GM13977 (cell line): Measurements from ENCODE around the gene MN1.

Source experiments
- DNase-seq: peaks from one replicate; pipeline ENCODE4 v3.0.0; 2012; ENCODE audit warnings: low spot score
- CTCF ChIP-seq: IDR thresholded peaks from 2 replicates; pipeline ENCODE4 v1.5.1; 2012; ENCODE audit warnings: mild to moderate bottlenecking, control low read depth; ENCODE audit not compliant: insufficient read depth; ENCODE audit errors: extremely low read depth, missing control alignments
- in situ Hi-C: fragments of 300-500 bp; cut with MboI; formaldehyde crosslinking; loops from one replicate; pipeline ENCODE4 v1.12.0; 2022; ENCODE audit warnings: low sequenced_read_pairs, low pct_unique_long_range_greater_than_20kb, mixed read lengths, inconsistent platforms; ENCODE audit not compliant: unreplicated experiment

Gene MN1

GRCh38 chr22:27800250-27801201 is 1.0 kb downstream of the MN1 start:
- TF ChIP-seq CTCF: no peak
- in situ Hi-C loops: no loop called here
- no peak for DNase-seq

GRCh38 chr22:27799827-27800249 is 1.7 kb downstream of the MN1 start:
- TF ChIP-seq CTCF: no peak
- DNase-seq: no peak
- in situ Hi-C loops: no loop called here

- no peak for DNase-seq
- no peak for TF ChIP-seq CTCF
- in situ Hi-C loops: no loop called here
Measured at GRCh38 chr22:27799015-27799826, 2.3 kb downstream of the MN1 start.

- no peak for DNase-seq
- in situ Hi-C loops: no loop called here
- TF ChIP-seq CTCF: no peak
Measured at GRCh38 chr22:27798511-27799014, 3.0 kb downstream of the MN1 start.

- in situ Hi-C loops: no loop called here
- no peak for DNase-seq
- TF ChIP-seq CTCF: no peak
Measured at GRCh38 chr22:27797520-27798391, 3.8 kb downstream of the MN1 start.

GRCh38 chr22:27796829-27797519 is 4.6 kb downstream of the MN1 start:
- in situ Hi-C loops: no loop called here
- DNase-seq: no peak
- TF ChIP-seq CTCF: no peak
